ENCODE measurements around the gene ZNF648.

ZNF648 gene, protein sequence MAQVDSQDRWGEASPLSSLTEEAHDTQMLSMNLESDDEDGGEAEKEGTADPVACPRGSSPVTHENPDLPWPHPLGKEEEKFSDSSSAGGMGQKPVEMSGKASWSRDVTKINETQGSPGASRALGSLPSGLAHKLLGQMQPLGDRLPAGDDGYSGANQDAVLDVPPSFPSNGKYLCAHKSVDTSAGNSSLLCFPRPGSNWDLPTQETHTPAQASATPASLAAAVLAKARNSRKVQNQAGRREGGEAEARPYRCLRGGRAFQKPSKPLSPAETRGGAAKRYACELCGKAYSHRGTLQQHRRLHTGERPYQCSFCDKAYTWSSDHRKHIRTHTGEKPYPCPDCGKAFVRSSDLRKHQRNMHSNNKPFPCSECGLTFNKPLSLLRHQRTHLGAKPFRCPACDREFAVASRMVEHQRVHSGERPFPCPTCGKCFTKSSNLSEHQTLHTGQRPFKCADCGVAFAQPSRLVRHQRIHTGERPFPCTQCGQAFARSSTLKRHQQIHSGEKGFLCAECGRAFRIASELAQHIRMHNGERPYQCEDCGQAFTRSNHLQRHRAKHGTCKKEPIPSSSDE

GRCh38 chr1:182061594-182061993 is at the start of gene ZNF648:
Gene ZNF648, minus strand, starts transcription at chr1:182061712. Its CDS starts 3,702 bp downstream, at chr1:182058010.
- TF ChIP-seq EGR1 (IDR thresholded peaks at IDR 0.05) = no peak
- no peak for TF ChIP-seq YY1 (IDR thresholded peaks at IDR 0.05; ENCODE audit: low read depth)
- TF ChIP-seq FOXM1 (IDR thresholded peaks at IDR 0.05; ENCODE audit: borderline replicate concordance, low read depth) = no peak
- TF ChIP-seq ZBTB7A (IDR thresholded peaks at IDR 0.05; ENCODE audit: low read depth) = no peak
- TF ChIP-seq TCF12 (IDR thresholded peaks at IDR 0.05; ENCODE audit: low read depth) = no peak
- TF ChIP-seq TEAD4 (IDR thresholded peaks at IDR 0.05) = no peak

GRCh38 chr1:182110635-182111034 is 49.1 kb upstream of the ZNF648 start:
- peak; percentile 83 for TF ChIP-seq REST (IDR thresholded peaks at IDR 0.05; ENCODE audit: low read depth)
- TF ChIP-seq, protein P1, sequence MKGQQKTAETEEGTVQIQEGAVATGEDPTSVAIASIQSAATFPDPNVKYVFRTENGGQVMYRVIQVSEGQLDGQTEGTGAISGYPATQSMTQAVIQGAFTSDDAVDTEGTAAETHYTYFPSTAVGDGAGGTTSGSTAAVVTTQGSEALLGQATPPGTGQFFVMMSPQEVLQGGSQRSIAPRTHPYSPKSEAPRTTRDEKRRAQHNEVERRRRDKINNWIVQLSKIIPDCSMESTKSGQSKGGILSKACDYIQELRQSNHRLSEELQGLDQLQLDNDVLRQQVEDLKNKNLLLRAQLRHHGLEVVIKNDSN (IDR thresholded peaks at IDR 0.05) = no peak

GRCh38 chr1:182109771-182110170 is 48.3 kb upstream of the ZNF648 start:
- TF ChIP-seq TCF12 (IDR thresholded peaks at IDR 0.05; ENCODE audit: low read depth) = no peak
- no peak for TF ChIP-seq EP300 (IDR thresholded peaks at IDR 0.05; ENCODE audit: borderline replicate concordance)
- no peak for TF ChIP-seq RAD21 (IDR thresholded peaks at IDR 0.05; ENCODE audit: low read depth)
- no peak for TF ChIP-seq EGR1 (IDR thresholded peaks at IDR 0.05)
- TF ChIP-seq CREB1 (IDR thresholded peaks at IDR 0.05; ENCODE audit: low read depth) = no peak
- no peak for TF ChIP-seq YY1 (IDR thresholded peaks at IDR 0.05; ENCODE audit: low read depth)
- no peak for TF ChIP-seq TAF1 (IDR thresholded peaks at IDR 0.05; ENCODE audit: low read depth)
- TF ChIP-seq TEAD4 (IDR thresholded peaks at IDR 0.05) = no peak
- TF ChIP-seq, protein P2, sequence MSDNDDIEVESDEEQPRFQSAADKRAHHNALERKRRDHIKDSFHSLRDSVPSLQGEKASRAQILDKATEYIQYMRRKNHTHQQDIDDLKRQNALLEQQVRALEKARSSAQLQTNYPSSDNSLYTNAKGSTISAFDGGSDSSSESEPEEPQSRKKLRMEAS (IDR thresholded peaks at IDR 0.05) = no peak
- no peak for TF ChIP-seq REST (IDR thresholded peaks at IDR 0.05; ENCODE audit: low read depth)

DNA sequence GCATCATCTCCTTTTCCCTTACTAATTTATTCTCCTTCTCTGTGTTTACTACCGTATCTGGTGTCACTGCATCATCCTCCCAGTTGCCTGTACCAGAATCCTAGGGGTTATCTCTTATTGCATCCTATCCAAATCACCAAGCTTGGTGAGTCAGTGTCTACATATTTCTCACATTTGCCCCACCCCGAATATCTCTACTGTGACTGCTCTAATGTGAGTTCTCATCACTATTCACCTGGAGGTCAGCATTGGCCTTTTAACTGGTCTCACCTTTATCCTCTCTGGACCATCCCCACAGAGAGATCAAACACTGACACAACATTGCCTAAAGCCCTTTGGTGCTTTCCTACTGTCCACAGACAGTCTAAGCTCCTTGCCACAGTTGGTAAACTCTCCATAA is 45.7 kb upstream of the ZNF648 start:
- no peak for TF ChIP-seq EGR1 (IDR thresholded peaks at IDR 0.05)
- no peak for TF ChIP-seq TAF1 (IDR thresholded peaks at IDR 0.05; ENCODE audit: low read depth)
- TF ChIP-seq NFIC (IDR thresholded peaks at IDR 0.05) = no peak
- TF ChIP-seq, protein P2 (IDR thresholded peaks at IDR 0.05) = no peak

DNA sequence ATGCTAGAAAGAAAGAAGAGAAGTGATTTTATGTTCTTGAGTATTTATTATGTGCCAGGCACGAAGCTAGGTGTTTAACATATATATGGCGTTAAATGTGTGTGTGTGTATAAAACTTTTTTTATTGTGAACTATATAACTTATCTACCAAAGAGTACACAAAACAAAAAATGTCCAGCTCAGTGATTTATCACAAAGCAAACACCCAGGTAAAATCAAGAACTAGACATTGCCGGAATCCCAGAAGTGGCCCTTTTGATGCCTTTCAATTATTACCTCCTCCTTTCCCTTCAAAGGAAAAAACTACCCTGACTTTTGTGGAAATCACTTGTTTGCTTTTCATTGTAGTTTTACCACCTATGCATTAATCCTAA is 40.5 kb upstream of the ZNF648 start:
- no peak for TF ChIP-seq YY1 (IDR thresholded peaks at IDR 0.05; ENCODE audit: low read depth)
- TF ChIP-seq TEAD4 (IDR thresholded peaks at IDR 0.05) = no peak
- no peak for TF ChIP-seq ZBTB7A (IDR thresholded peaks at IDR 0.05; ENCODE audit: low read depth)
- TF ChIP-seq NFIC (IDR thresholded peaks at IDR 0.05) = no peak
- TF ChIP-seq REST (IDR thresholded peaks at IDR 0.05; ENCODE audit: low read depth) = no peak
- TF ChIP-seq TCF12 (IDR thresholded peaks at IDR 0.05; ENCODE audit: low read depth) = no peak
- no peak for TF ChIP-seq CEBPB (IDR thresholded peaks at IDR 0.05)
- no peak for TF ChIP-seq CREB1 (IDR thresholded peaks at IDR 0.05; ENCODE audit: low read depth)
- TF ChIP-seq TAF1 (IDR thresholded peaks at IDR 0.05; ENCODE audit: low read depth) = no peak
- TF ChIP-seq EP300 (IDR thresholded peaks at IDR 0.05; ENCODE audit: borderline replicate concordance) = no peak
- TF ChIP-seq, protein P1 (IDR thresholded peaks at IDR 0.05) = no peak
- TF ChIP-seq, protein P2 (IDR thresholded peaks at IDR 0.05) = no peak
- TF ChIP-seq EGR1 (IDR thresholded peaks at IDR 0.05) = no peak
- TF ChIP-seq FOXM1 (IDR thresholded peaks at IDR 0.05; ENCODE audit: borderline replicate concordance, low read depth) = no peak
- TF ChIP-seq RAD21 (IDR thresholded peaks at IDR 0.05; ENCODE audit: low read depth) = no peak
